H1 (cell line): ENCODE measurements around the gene SNX6. TPM values are rescaled to one million over a fixed set of nuclear protein-coding genes. Genes with fewer than 3 reads are reported as not detected.

Experiments used
- ASH2L ChIP-seq: fragments of 200-600, 300-600 bp; sonication (generic); IDR thresholded peaks from one replicate; pipeline ENCODE4 v1.7.1; 2017; ENCODE audit warnings: low read length
- CHD7 ChIP-seq: fragments of 300-600 bp; sonication (generic); IDR thresholded peaks from 2 replicates; pipeline ENCODE4 v1.7.1; 2012; ENCODE audit warnings: low read length, moderate library complexity, mild to moderate bottlenecking, inconsistent platforms; ENCODE audit not compliant: insufficient replicate concordance
- CTBP2 ChIP-seq: IDR thresholded peaks from 2 replicates; pipeline ENCODE4 v1.7.0; 2011; ENCODE audit warnings: borderline replicate concordance, mild to moderate bottlenecking, moderate library complexity, mixed read lengths, low read length; ENCODE audit not compliant: insufficient read depth, insufficient read length
- KDM4A ChIP-seq: IDR thresholded peaks from one replicate; pipeline ENCODE4 v1.7.1; 2012; ENCODE audit warnings: low read depth, mild to moderate bottlenecking, moderate library complexity, low read length, inconsistent platforms; ENCODE audit not compliant: severe bottlenecking
- MAFK ChIP-seq: IDR thresholded peaks from 2 replicates; pipeline ENCODE4 v1.6.1; 2012; ENCODE audit warnings: low read depth, mild to moderate bottlenecking, improper control_type of control experiment, low read length
- RFX5 ChIP-seq: IDR thresholded peaks from 2 replicates; pipeline ENCODE4 v1.6.1; 2011; ENCODE audit warnings: low read depth, low read length, improper control_type of control experiment, borderline replicate concordance
- RNF2 ChIP-seq: fragments of 200-900, 300-1000 bp; sonication (generic); IDR thresholded peaks from 2 replicates; pipeline ENCODE4 v1.7.1; 2016; ENCODE audit warnings: borderline replicate concordance, low read depth, mild to moderate bottlenecking, antibody characterized with exemption, low read length; ENCODE audit not compliant: poor library complexity, severe bottlenecking; ENCODE audit errors: missing control alignments
- SAP30 ChIP-seq: fragments of 300-600 bp; sonication (generic); IDR thresholded peaks from 2 replicates; pipeline ENCODE4 v1.7.1; 2012; ENCODE audit warnings: low read length, moderate library complexity, mild to moderate bottlenecking, inconsistent platforms; ENCODE audit not compliant: insufficient read depth, insufficient replicate concordance
- SRF ChIP-seq: IDR thresholded peaks from 2 replicates; pipeline ENCODE4 v1.6.1; 2011; ENCODE audit warnings: mild to moderate bottlenecking, low read depth, low read length, moderate library complexity
- polyA plus RNA-seq, 7 experiments: library from polyadenylated mRNA; depleted of rRNA in 3 of 7; stranded (reverse) in 5 of 7; unstranded in 2 of 7; fragments of >200 nt in 5 of 7; fragments of 200-250 nt in 2 of 7; gene quantifications; 1 replicate in 5 of 7; 2 replicates in 1 of 7; 4 replicates in 1 of 7; pipeline versions ENCODE4 v1.2.1 to v1.2.3, GENCODE V29; 2011 to 2013; ENCODE audit warnings: missing spikeins in 2 of 7, mixed read lengths in 2 of 7
- total RNA-seq: library from RNA; stranded (reverse); fragmentation: NEBNext Ultra II Directional; extraction: Animal tissue kit (Norgen Biotek cat#: 25700); gene quantifications from 2 replicates; pipeline ENCODE4 v1.2.1, GENCODE V29; 2021

The SNX6 gene
- total and polyA plus RNA-seq, 2 of the 8 experiments (the other 6 are each of a cell fraction or from before 2014, with no cell fraction given), result 53.4 to 71.1 TPM

- TF ChIP-seq CHD7 (no peak), SRF (no peak), ASH2L (no peak), SAP30 (no peak), MAFK (no peak), KDM4A (no peak), RFX5 (no peak), RNF2 (no peak), CTBP2 (no peak)
These were observed 21.0 kb upstream of the SNX6 start (continued) for GRCh38 chr14:34650786-34651584.
